RWPE2 (cell line): ENCODE measurements around the gene ATG7.

Experiments
- ATAC-seq: fragments of 200-7000 bp; cut with Tn5 transposase; 3 replicates; pipeline ENCODE4 v1.9.1; 2021; ENCODE audit warnings: low read depth
- DNase-seq: peaks from one replicate; pipeline ENCODE4 v3.0.0-alpha.2; 2020; ENCODE audit warnings: low spot score
- H3K27ac ChIP-seq: fragments of 450-650 bp; 2 replicates; pipeline ENCODE4 v1.5.1; 2017; ENCODE audit warnings: mild to moderate bottlenecking; ENCODE audit not compliant: poor library complexity, severe bottlenecking
- H3K27me3 ChIP-seq: fragments of 250-450 bp; sonication (Bioruptor Pico); 2 replicates; pipeline ENCODE4 v1.5.1; 2021; ENCODE audit warnings: mild to moderate bottlenecking, moderate library complexity; ENCODE audit not compliant: insufficient read depth, poor library complexity, severe bottlenecking
- H3K36me3 ChIP-seq: fragments of 250-450 bp; sonication (Bioruptor Pico); 2 replicates; pipeline ENCODE4 v1.5.1; 2020; ENCODE audit warnings: low read depth, mild to moderate bottlenecking, moderate library complexity
- H3K4me1 ChIP-seq: fragments of 250-450 bp; sonication (Bioruptor Pico); 2 replicates; pipeline ENCODE4 v1.5.1; 2021; ENCODE audit warnings: mild to moderate bottlenecking, moderate library complexity; ENCODE audit not compliant: insufficient read depth, poor library complexity, severe bottlenecking
- H3K4me3 ChIP-seq: fragments of 250-450 bp; sonication (Bioruptor Pico); 2 replicates; pipeline ENCODE4 v1.5.1; 2021; ENCODE audit warnings: mild to moderate bottlenecking, moderate library complexity; ENCODE audit not compliant: severe bottlenecking
- H3K9me3 ChIP-seq: fragments of 250-450 bp; sonication (Bioruptor Pico); 2 replicates; pipeline ENCODE4 v1.5.1; 2021; ENCODE audit warnings: mild to moderate bottlenecking, moderate library complexity; ENCODE audit not compliant: severe bottlenecking
- TF ChIP-seq, protein P1 (sequence below): fragments of 450-650 bp; IDR thresholded peaks from one replicate; pipeline ENCODE4 v1.5.1; 2017; ENCODE audit warnings: mild to moderate bottlenecking, moderate library complexity; ENCODE audit not compliant: poor library complexity, severe bottlenecking

The ATG7 gene

DNA sequence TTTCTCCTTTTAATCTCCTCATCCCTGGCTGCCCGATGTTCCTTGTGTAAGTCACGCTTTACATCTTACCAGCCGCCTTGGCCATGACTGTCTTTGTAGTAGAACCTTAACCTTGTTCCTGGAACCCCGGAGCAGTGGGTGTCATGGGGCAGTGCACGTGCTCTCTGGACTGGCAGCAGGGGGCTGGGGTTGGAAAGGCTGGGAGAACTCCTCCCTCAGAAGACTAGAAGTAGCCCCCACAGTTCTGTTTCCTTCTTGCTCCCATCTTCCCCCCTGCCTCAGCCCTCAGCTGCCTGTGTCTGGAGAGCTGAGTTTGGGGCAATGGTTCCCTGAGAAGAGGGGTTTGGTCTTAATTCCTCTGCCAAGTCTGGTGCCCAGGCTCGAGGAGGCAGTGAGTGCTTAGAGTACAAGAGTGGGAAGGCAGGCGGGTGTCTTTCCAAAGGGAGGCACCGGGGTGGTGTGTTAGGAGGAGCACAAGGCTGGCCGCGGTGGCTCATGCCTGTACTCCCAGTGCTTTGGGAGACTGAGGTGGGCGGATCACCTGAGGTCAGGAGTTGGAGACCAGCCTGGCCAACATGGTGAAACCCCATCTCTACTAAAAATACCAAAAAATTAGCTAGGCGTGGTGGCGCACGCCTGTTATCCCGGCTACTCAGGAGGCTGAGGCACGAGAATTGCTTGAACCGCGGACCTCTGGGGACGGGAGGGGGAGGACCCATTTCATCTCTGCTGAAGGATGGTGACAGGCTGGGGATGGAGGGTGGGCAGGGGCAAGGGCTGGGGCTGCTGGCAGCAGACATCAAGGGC is 271.1 kb downstream of the ATG7 start:
- DNase-seq, result peak; percentile 35
- Histone ChIP-seq H3K27me3 (no peaks in the 10 kb centered on the region), H3K4me3 (no peak overlapping the region), H3K4me1 (peaks cover 2% of the 10 kb centered on the region), H3K36me3 (no peaks in the 10 kb centered on the region), H3K9me3 (no peaks in the 10 kb centered on the region), H3K27ac (no peak overlapping the region)
- ATAC-seq, result no peak
- TF ChIP-seq, protein P1, sequence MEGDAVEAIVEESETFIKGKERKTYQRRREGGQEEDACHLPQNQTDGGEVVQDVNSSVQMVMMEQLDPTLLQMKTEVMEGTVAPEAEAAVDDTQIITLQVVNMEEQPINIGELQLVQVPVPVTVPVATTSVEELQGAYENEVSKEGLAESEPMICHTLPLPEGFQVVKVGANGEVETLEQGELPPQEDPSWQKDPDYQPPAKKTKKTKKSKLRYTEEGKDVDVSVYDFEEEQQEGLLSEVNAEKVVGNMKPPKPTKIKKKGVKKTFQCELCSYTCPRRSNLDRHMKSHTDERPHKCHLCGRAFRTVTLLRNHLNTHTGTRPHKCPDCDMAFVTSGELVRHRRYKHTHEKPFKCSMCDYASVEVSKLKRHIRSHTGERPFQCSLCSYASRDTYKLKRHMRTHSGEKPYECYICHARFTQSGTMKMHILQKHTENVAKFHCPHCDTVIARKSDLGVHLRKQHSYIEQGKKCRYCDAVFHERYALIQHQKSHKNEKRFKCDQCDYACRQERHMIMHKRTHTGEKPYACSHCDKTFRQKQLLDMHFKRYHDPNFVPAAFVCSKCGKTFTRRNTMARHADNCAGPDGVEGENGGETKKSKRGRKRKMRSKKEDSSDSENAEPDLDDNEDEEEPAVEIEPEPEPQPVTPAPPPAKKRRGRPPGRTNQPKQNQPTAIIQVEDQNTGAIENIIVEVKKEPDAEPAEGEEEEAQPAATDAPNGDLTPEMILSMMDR, result no peak

DNA sequence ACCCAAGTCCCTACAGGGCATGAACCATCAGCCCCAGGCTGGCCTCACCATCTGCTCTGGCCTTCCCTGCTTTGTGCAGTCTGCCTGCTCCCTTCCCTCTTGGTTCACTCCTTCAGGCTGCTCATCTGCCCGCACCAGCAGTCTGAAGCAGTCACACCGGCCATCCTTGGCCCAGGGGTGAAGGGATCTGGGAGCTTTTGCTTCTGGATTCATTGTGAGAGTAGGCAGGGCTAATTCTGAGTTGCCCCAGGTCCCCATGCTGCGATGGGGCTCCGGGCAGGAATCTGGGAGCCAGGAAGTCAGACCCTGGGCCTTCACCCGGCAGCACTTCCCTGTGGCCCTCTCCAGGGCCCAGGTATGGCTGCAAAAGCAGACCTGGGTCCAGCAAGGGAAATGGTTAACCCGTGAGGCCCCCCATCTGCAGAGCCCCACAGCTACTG is 271.8 kb downstream of the ATG7 start:
- DNase-seq (peak; percentile 30), ATAC-seq (no peak; the same call in 2 of the 3 replicates)
- H3K4me1 ChIP-seq, result peaks cover 4% of the 10 kb centered on the region
- no peaks in the 10 kb centered on the region for H3K27me3 ChIP-seq
- H3K27ac ChIP-seq, result no peak overlapping the region
- no peaks in the 10 kb centered on the region for H3K9me3 ChIP-seq
- H3K36me3 ChIP-seq, result no peaks in the 10 kb centered on the region
- TF ChIP-seq, protein P1, result no peak
- no peak overlapping the region for H3K4me3 ChIP-seq

DNA sequence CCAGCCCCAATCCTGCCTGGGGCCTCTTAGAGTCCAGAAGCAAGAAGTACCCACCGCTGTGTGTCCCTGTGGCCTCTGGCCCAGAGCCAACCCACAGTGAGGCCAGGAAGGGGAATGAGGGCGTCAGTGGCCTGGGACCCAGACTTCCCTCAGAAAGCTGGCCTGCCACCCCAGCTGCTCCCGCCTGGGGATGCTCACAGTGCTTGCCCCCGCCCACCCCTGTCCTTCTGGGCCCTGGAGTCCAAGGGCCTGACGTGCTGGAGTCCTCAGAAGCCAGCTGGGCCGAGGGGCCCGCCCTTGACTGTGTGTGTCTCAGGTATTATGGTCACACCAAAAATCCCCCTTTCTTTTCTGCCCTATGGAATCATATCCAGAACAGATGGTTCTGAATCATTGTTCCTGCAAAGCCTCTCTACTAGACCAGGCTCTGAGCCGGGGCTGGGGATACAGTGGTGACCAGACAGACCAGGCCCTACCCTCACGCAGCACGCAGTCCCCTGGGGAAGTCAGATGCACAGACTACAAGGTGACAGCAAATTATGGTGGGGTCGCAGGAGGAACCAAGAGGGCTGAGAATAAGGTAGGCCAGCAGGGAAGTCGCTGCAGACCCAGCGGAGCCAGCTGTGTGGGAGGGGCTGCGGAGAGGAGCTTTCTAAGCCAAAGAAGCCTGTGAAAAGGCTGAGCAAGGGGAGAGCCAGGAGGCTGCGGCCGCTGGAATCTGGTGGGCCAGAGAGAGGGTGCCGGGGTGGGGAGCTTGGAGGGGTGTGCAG is 272.4 kb downstream of the ATG7 start:
- Histone ChIP-seq H3K27ac (no peak overlapping the region), H3K36me3 (no peaks in the 10 kb centered on the region), H3K9me3 (no peaks in the 10 kb centered on the region), H3K4me3 (no peak overlapping the region), H3K4me1 (peaks cover 4% of the 10 kb centered on the region), H3K27me3 (no peaks in the 10 kb centered on the region)
- DNase-seq (peak; percentile 49), ATAC-seq (no peak)
- TF ChIP-seq, protein P1, result no peak

DNA sequence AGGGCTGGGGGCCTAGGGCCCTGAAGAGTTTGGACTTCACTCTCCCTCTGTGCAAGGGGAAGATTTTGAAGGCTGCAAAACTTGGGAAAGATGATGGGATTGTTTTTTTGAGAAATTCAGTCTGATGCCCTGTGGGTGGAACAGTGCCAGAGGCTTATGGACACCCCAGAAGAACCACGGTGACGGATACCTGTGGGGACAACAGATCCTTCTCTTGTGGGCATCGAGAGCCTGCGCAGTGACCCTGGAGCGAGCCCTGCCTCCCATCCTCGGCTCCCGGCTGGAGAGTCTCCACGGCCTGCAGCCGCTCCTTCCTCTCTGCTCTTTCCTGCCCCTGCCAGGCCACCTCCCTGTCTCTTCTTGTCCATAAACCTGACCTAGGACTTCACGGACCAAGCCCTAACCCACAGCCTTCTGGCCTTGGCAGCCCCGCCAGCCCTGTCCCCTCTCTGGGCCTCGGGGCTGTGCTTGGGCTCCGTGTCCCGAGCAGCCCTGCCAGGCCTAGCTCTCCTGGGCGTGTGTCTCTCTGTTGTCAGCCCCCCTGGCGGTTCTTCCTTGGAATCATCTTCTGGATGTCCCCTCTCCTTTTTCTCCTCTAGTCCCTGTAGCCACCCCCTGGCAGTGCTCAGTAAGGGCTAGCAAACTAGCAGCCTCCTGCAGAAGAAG is 273.1 kb downstream of the ATG7 start:
- Histone ChIP-seq H3K27me3 (no peaks in the 10 kb centered on the region), H3K4me3 (no peak overlapping the region), H3K4me1 (peaks cover 4% of the 10 kb centered on the region), H3K36me3 (no peaks in the 10 kb centered on the region), H3K9me3 (no peaks in the 10 kb centered on the region), H3K27ac (no peak overlapping the region)
- TF ChIP-seq, protein P1, result no peak
- no peak; the same call in 2 of the 3 replicates for ATAC-seq
- no peak for DNase-seq
